Panc1 (cell line): ENCODE data around the gene PDILT.

ENCODE experiments used
- CTCF ChIP-seq: fragments of 450-650 bp; IDR thresholded peaks from 2 replicates; pipeline ENCODE4 v1.5.1; 2017; ENCODE audit warnings: mild to moderate bottlenecking
- POLR2AphosphoS5 ChIP-seq: IDR thresholded peaks from 2 replicates; pipeline ENCODE4 v1.6.1; 2012; ENCODE audit warnings: mild to moderate bottlenecking, low read depth, low read length, moderate library complexity
- REST ChIP-seq, 2 experiments: IDR thresholded peaks; 2 replicates each; pipeline ENCODE4 v1.6.1; 2011 to 2012; ENCODE audit warnings: low read depth in 2 of 2, control low read depth in 1 of 2, low read length in 1 of 2, mild to moderate bottlenecking in 1 of 2, moderate library complexity in 1 of 2; ENCODE audit not compliant: insufficient read depth in 1 of 2
- SIN3A ChIP-seq: IDR thresholded peaks from 2 replicates; pipeline ENCODE4 v1.6.1; 2012; ENCODE audit warnings: low read depth, mild to moderate bottlenecking, low read length, moderate library complexity, borderline replicate concordance; ENCODE audit not compliant: insufficient read depth

GRCh38 chr16:20313741-20314140 lies 90.8 kb downstream of the PDILT start:
- TF ChIP-seq CTCF = no peak
- no peak for TF ChIP-seq POLR2AphosphoS5
- TF ChIP-seq SIN3A = no peak
- TF ChIP-seq REST (IDR thresholded peaks at IDR 0.05; ENCODE audit: insufficient read depth in 1 of 2, low read depth in 2 of 2, low read length in 1 of 2) = no peak
